ENCODE results near the gene TBC1D2.
"Not testable (repeated sequence)": the region's sequence is repeated elsewhere in the genome, so short reads cannot be mapped to it uniquely, and the experiment has no call there.

The TBC1D2 gene

DNA sequence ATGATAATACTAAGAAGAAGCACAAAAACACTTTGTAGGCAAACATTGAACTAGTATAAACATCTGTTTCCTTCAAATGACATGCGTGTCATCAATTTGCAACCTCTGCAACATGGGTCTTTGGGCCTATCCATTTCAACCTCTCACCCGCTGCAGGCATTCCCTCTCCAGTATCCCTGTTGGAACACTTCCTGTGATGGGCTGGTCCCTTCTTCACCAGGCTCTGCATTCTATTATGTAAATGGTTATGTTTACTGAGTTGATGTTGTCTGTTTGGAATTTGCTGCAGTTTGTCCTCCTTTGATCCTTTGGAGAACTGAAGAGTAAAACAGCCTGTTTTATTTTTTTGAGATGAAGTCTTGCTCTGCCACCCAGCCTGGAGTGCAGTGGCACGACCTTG, 16.6 kb upstream of the TBC1D2 start:
- TF ChIP-seq, protein P1, sequence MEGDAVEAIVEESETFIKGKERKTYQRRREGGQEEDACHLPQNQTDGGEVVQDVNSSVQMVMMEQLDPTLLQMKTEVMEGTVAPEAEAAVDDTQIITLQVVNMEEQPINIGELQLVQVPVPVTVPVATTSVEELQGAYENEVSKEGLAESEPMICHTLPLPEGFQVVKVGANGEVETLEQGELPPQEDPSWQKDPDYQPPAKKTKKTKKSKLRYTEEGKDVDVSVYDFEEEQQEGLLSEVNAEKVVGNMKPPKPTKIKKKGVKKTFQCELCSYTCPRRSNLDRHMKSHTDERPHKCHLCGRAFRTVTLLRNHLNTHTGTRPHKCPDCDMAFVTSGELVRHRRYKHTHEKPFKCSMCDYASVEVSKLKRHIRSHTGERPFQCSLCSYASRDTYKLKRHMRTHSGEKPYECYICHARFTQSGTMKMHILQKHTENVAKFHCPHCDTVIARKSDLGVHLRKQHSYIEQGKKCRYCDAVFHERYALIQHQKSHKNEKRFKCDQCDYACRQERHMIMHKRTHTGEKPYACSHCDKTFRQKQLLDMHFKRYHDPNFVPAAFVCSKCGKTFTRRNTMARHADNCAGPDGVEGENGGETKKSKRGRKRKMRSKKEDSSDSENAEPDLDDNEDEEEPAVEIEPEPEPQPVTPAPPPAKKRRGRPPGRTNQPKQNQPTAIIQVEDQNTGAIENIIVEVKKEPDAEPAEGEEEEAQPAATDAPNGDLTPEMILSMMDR (IDR thresholded peaks at IDR 0.05; ENCODE audit: insufficient read depth, low read length), result no peak
- TF ChIP-seq GABPA (IDR thresholded peaks at IDR 0.05; ENCODE audit: low read depth), result no peak
- TF ChIP-seq, protein P2, sequence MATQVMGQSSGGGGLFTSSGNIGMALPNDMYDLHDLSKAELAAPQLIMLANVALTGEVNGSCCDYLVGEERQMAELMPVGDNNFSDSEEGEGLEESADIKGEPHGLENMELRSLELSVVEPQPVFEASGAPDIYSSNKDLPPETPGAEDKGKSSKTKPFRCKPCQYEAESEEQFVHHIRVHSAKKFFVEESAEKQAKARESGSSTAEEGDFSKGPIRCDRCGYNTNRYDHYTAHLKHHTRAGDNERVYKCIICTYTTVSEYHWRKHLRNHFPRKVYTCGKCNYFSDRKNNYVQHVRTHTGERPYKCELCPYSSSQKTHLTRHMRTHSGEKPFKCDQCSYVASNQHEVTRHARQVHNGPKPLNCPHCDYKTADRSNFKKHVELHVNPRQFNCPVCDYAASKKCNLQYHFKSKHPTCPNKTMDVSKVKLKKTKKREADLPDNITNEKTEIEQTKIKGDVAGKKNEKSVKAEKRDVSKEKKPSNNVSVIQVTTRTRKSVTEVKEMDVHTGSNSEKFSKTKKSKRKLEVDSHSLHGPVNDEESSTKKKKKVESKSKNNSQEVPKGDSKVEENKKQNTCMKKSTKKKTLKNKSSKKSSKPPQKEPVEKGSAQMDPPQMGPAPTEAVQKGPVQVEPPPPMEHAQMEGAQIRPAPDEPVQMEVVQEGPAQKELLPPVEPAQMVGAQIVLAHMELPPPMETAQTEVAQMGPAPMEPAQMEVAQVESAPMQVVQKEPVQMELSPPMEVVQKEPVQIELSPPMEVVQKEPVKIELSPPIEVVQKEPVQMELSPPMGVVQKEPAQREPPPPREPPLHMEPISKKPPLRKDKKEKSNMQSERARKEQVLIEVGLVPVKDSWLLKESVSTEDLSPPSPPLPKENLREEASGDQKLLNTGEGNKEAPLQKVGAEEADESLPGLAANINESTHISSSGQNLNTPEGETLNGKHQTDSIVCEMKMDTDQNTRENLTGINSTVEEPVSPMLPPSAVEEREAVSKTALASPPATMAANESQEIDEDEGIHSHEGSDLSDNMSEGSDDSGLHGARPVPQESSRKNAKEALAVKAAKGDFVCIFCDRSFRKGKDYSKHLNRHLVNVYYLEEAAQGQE (IDR thresholded peaks at IDR 0.05; ENCODE audit: insufficient replicate concordance, low read depth), result no peak
- no peak for TF ChIP-seq POLR2AphosphoS5 (IDR thresholded peaks at IDR 0.05; ENCODE audit: low read depth)
- TF ChIP-seq SPI1 (IDR thresholded peaks at IDR 0.05; ENCODE audit: borderline replicate concordance, low read depth), result no peak
- Histone ChIP-seq H3K27me3 (ENCODE audit: insufficient read depth, poor library complexity, severe bottlenecking) (peaks cover 2% of the 10 kb centered on the region), H3K4me3 (replicated peaks; ENCODE audit: insufficient read depth, low read length) (no peak overlapping the region), H3K27ac (replicated peaks) (no peak overlapping the region)
- no peak for DNase-seq (ENCODE audit: low read depth in 1 of 2, low spot score in 1 of 2)

DNA sequence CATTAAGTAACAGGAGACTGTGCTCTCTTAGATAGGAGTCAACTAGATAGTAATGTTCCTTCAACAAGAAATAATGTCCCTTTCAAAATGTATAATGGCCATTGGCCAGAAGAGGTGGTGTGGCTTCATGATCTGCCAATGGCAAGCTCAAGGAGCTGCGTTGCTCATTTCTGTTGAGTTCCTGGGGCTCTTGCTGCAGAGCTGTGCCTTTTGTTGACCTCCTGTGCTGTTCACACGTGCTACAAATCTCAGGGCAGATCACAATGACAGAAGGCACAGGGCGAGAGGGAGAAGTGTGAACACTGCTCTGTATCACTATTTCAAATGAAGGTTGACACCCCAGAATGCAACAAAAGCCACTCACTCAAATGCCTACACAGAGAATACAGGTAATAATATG, 16.0 kb upstream of the TBC1D2 start:
- Histone ChIP-seq H3K27ac (replicated peaks) (no peak overlapping the region), H3K27me3 (ENCODE audit: insufficient read depth, poor library complexity, severe bottlenecking) (peaks cover 2% of the 10 kb centered on the region), H3K4me3 (replicated peaks; ENCODE audit: insufficient read depth, low read length) (no peak overlapping the region)
- TF ChIP-seq GABPA (IDR thresholded peaks at IDR 0.05; ENCODE audit: low read depth) (no peak), SPI1 (IDR thresholded peaks at IDR 0.05; ENCODE audit: borderline replicate concordance, low read depth) (no peak), POLR2AphosphoS5 (IDR thresholded peaks at IDR 0.05; ENCODE audit: low read depth) (no peak)
- TF ChIP-seq, protein P1 (IDR thresholded peaks at IDR 0.05; ENCODE audit: insufficient read depth, low read length), result no peak
- TF ChIP-seq, protein P2 (IDR thresholded peaks at IDR 0.05; ENCODE audit: insufficient replicate concordance, low read depth), result no peak
- no peak for DNase-seq (ENCODE audit: low read depth in 1 of 2, low spot score in 1 of 2)

DNA sequence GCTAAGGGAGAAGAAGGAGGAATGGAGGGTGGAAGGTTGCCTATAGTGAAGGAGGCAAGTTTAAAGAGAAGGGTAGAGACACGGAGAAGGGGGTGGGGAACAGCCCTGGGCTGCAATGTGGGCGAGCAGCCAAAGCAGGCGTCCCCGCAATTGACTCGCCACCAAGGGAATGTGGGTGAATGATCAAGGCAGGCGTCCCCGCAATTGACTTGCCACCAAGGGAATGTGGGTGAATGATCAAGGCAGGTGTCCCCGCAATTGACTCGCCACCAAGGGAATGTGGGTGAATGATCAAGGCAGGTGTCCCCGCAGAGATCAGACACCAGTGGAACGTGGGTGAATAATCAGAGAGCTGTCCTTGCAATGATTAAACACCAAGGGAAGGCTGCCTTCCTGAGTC, 14.8 kb upstream of the TBC1D2 start:
- not testable (repeated sequence) for DNase-seq (ENCODE audit: low read depth in 1 of 2, low spot score in 1 of 2); H3K4me3 ChIP-seq (replicated peaks; ENCODE audit: insufficient read depth, low read length); H3K27ac ChIP-seq (replicated peaks); H3K27me3 ChIP-seq (ENCODE audit: insufficient read depth, poor library complexity, severe bottlenecking)

DNA sequence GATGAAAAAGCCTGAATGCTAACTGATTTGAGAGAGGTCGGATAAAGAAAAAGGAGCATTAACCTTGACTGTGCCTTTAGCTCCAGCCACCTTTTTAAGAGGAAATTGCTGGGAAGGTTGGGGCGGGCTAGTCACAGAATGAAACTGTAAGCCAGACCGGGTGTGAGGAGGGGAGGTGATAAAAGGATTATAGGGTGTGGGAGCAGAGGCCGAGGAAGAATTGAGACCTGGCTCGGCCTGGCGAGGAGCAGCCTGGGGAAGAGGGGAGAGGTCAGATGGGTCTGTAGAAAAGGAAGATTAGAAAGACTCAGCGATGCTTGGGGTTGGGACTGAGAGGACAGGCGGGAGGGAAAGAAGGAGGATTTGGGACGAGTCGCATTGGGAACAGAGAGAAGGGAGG, 14.2 kb upstream of the TBC1D2 start:
- not testable (repeated sequence) for DNase-seq (ENCODE audit: low read depth in 1 of 2, low spot score in 1 of 2); H3K4me3 ChIP-seq (replicated peaks; ENCODE audit: insufficient read depth, low read length); H3K27me3 ChIP-seq (ENCODE audit: insufficient read depth, poor library complexity, severe bottlenecking); H3K27ac ChIP-seq (replicated peaks)

DNA sequence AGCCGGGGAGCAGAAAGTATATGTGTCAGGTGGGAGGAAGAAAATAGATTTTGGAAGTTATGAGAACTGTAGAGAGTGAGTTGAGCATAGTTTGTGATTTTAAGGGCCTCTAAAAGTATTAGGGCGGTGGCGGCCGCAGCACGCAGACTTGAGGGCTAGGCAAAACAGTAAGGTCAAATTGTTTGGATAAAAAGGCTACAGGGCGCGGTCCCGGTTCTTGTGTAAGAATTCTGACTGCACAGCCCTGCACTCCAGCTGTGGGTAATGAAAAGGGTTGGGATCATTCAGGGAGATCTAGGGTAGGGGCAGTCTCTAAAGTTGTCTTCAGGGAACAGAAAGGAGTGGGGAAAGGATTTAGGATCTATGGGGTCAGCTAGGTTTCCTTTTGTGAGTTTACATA, 12.1 kb upstream of the TBC1D2 start:
- H3K27ac ChIP-seq (replicated peaks); DNase-seq (ENCODE audit: low read depth in 1 of 2, low spot score in 1 of 2): not testable (repeated sequence)

More for the DNA sequence above, 12.1 kb upstream of the TBC1D2 start:
- not testable (repeated sequence) for H3K4me3 ChIP-seq (replicated peaks; ENCODE audit: insufficient read depth, low read length); H3K27me3 ChIP-seq (ENCODE audit: insufficient read depth, poor library complexity, severe bottlenecking)

Data from HL-60 (cell line).